Measurements from ENCODE around the gene SLC16A2. TPM values are rescaled to one million over a fixed set of nuclear protein-coding genes. Genes with fewer than 3 reads are reported as not detected.

Gene SLC16A2
- total RNA-seq, 1 experiment from 2014 or later = 0.32 TPM

GRCh38 chrX:74490247-74490646 lies 69.0 kb downstream of the SLC16A2 start:
- no peak for ATAC-seq
- Histone ChIP-seq H4K20me1 (ENCODE audit: insufficient read depth) (no peaks in the 10 kb centered on the region), H3K9ac (ENCODE audit: low read length) (no peak overlapping the region), H3K4me2 (ENCODE audit: low read length) (no peak overlapping the region), H3K4me1 (ENCODE audit: control insufficient read depth in 1 of 2, insufficient read depth in 2 of 2, low read length in 2 of 2) (no peaks in the 10 kb centered on the region), H3K9me2 (ENCODE audit: insufficient read depth) (no peaks in the 10 kb centered on the region), H3K27me3 (ENCODE audit: insufficient read depth, low read length) (no peaks in the 10 kb centered on the region), H3K27ac (ENCODE audit: low read depth, low read length) (no peak overlapping the region), H3K36me3 (ENCODE audit: control insufficient read depth in 1 of 2, insufficient read depth in 2 of 2, low read length in 2 of 2) (no peaks in the 10 kb centered on the region), H3K4me3 (replicated peaks in 1 of 2; ENCODE audit: low read depth in 1 of 2, low read length in 2 of 2) (no peak overlapping the region), H3K79me2 (ENCODE audit: insufficient read depth, low read length) (no peaks in the 10 kb centered on the region), H2AFZ (ENCODE audit: low read depth, low read length, poor library complexity, severe bottlenecking) (no peak overlapping the region), H3K9me3 (ENCODE audit: control insufficient read depth in 1 of 2, insufficient read depth in 1 of 2, low read depth in 1 of 2, low read length in 2 of 2) (no peaks in the 10 kb centered on the region)
- POLR2A ChIA-PET = no interaction called here
- TF ChIP-seq CEBPB (IDR thresholded peaks at IDR 0.05; ENCODE audit: low read depth) = no peak
- TF ChIP-seq ELF1 (IDR thresholded peaks at IDR 0.05; ENCODE audit: borderline replicate concordance, low read depth) = no peak
- no peak for TF ChIP-seq RAD21 (IDR thresholded peaks at IDR 0.05; ENCODE audit: low read depth)
- no peak for TF ChIP-seq ZNF274 (IDR thresholded peaks at IDR 0.05; ENCODE audit: low read depth, low read length)
- TF ChIP-seq ATF3 (IDR thresholded peaks at IDR 0.05) = no peak
- no peak for TF ChIP-seq JUND (IDR thresholded peaks at IDR 0.05)
- no peak for TF ChIP-seq POLR2A (IDR thresholded peaks at IDR 0.05; ENCODE audit: borderline replicate concordance, extremely low read depth, insufficient read depth, insufficient read length)
- no peak for TF ChIP-seq REST (IDR thresholded peaks at IDR 0.05; ENCODE audit: low read depth)
- TF ChIP-seq YY1 (IDR thresholded peaks at IDR 0.05; ENCODE audit: extremely low read depth, insufficient replicate concordance, low read depth, low read length) = no peak
- no peak for TF ChIP-seq MAX (IDR thresholded peaks at IDR 0.05)
- TF ChIP-seq TCF7L2 (IDR thresholded peaks at IDR 0.05; ENCODE audit: borderline replicate concordance, extremely low read depth, insufficient read depth, insufficient read length) = no peak
- TF ChIP-seq SIN3A (IDR thresholded peaks at IDR 0.05; ENCODE audit: low read depth) = no peak
- no peak for TF ChIP-seq ZFX (IDR thresholded peaks at IDR 0.05)
- TF ChIP-seq EGR1 (IDR thresholded peaks at IDR 0.05; ENCODE audit: low read depth) = no peak
- TF ChIP-seq ZBTB33 (IDR thresholded peaks at IDR 0.05; ENCODE audit: extremely low read depth, insufficient replicate concordance, low read length) = no peak
- no peak for TF ChIP-seq CTCF (IDR thresholded peaks at IDR 0.05 in 2 of 3, conservative IDR thresholded peaks at IDR 0.05 in 1 of 3; ENCODE audit: borderline replicate concordance in 1 of 3, insufficient read depth in 1 of 3, low read depth in 2 of 3, low read length in 2 of 3)
- TF ChIP-seq SP1 (IDR thresholded peaks at IDR 0.05; ENCODE audit: low read depth) = no peak
- no peak for TF ChIP-seq EZH2phosphoT487 (IDR thresholded peaks at IDR 0.05; ENCODE audit: borderline replicate concordance)
- no peak for TF ChIP-seq SRF (IDR thresholded peaks at IDR 0.05; ENCODE audit: low read depth)
- TF ChIP-seq FOSL1 (IDR thresholded peaks at IDR 0.05; ENCODE audit: low read depth) = no peak
- no peak for DNase-seq (ENCODE audit: low read depth, low spot score)
- RAD21 ChIA-PET (ENCODE audit: low non-redundant PET in 1 of 2, low total read pairs in 2 of 2, uncharacterized antibody in 2 of 2, unreplicated experiment in 2 of 2) = no interaction called here
- CTCF ChIA-PET = no interaction called here
- intact Hi-C loops (cut with micrococcal nuclease) = no loop called here
- no TSS peak for BruUV-seq (replicated peaks)

All from HCT116 (cell line).